A549 treated with dexamethasone at 1 μM for 4 hours (cell line): ENCODE data around the gene RUVBL2. TPM values are rescaled to one million over a fixed set of nuclear protein-coding genes. Genes with fewer than 3 reads are reported as not detected.

Experiments used
- total RNA-seq: library from RNA; stranded (reverse); fragments of 200-300 nt; extraction: Qiagen RNA extraction; gene quantifications from 5 replicates; pipeline ENCODE4 v1.2.3, GENCODE V29; 2022

Gene RUVBL2
- total RNA-seq = 224 to 281 TPM (median 256 TPM) in 5 replicates

DNA sequence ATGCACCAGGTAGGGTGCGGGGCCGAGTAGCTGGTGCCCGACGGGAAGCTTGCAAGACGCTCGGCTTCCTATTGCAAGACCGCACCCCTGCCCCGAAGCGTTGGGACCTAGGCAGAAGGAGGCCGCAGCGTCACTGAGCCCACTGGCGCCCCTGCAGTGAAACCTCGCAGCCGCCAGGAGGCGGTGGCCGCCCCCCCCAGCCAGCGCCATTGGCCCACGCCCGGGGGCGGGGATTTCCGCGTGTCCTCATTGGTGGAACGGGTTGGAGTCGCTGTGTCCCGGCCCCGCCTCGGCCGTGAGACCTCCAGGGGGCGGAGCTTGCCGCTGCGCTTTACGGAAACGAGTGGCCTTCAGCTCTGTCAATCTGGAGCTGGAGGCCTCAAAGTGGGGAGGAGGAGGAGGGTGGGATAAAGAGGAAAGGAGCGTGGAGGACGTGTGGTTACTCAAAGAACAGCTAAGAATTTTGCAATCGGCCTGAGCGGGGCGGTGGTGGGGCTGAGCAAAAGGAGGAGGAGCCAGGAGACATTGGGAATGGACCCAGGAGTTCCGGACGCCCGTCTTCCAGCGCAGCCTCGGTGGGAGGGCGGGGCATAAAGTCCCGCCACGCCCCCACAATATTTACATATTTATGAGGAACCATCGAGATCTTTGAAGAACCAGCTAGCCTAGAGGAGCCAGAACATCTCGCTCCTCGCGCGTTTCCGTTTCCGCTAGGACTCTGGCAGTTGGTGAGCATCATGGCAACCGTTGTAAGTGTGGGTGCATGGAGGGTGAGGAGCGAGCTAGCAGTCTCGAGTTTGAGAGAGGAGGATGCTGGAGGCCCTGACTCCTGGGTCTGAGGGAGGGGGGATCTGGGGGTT lies at the start of gene RUVBL2, which contains the start of gene GYS1:
Gene RUVBL2 (plus strand): TSS at position 713 of the 860 bp plus-strand sequence. CDS start 25 bp downstream, at position 738.
Gene GYS1 (minus strand): TSS at position 135 of the 860 bp plus-strand sequence. CDS start 197 bp downstream, outside the sequence.

DNA sequence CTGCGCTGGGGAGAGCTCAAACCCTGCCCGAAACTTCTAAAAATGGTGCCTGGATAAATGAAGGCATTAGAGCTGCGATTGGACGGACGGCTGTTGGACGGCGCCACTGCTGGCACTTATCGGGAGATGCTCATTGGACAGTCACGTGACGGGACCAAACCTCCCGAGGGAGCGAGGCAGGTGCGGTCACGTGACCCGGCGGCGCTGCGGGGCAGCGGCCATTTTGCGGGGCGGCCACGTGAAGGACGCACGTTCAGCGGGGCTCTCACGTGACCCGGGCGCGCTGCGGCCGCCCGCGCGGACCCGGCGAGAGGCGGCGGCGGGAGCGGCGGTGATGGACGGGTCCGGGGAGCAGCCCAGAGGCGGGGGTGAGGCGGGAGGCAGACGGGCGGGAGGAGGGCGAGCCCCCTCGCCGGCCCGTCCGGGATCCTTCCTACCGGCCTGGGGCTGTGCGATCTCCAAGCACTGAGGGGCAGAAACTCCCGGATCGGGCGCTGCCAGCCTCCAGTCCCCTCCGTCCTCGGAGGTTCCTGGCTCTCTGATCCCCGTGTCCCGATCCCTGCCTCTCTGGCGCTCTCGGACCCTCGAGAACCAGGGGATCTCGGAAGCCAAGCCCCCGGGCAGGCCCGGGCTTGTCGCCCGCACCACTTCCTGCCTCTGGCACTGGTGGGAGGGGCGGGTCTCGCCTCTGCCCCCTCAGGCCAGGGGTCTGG lies 38.9 kb upstream of the RUVBL2 start, which contains the start of gene BAX:
Gene BAX (plus strand): TSS at position 281 of the 713 bp plus-strand sequence. CDS start 54 bp downstream, at position 335.

DNA sequence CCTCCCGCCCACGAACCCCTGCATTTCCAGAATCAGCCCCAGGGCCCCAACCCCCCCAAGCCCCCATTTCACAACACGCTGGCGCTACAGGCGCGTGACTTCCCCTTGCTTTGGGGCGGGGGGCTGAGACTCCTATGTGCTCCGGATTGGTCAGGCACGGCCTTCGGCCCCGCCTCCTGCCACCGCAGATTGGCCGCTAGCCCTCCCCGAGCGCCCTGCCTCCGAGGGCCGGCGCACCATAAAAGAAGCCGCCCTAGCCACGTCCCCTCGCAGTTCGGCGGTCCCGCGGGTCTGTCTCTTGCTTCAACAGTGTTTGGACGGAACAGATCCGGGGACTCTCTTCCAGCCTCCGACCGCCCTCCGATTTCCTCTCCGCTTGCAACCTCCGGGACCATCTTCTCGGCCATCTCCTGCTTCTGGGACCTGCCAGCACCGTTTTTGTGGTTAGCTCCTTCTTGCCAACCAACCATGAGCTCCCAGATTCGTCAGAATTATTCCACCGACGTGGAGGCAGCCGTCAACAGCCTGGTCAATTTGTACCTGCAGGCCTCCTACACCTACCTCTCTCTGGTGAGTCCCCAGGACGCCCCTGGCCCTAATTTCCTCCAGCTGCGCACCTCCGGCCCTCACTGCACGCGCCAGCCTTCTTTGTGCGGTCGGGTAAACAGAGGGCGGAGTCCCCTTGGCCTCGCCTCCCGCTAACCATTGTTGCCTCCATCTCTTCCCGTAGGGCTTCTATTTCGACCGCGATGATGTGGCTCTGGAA lies 28.5 kb upstream of the RUVBL2 start, which contains the start of gene FTL:
Gene FTL (plus strand): TSS at position 270 of the 766 bp plus-strand sequence. CDS start 199 bp downstream, at position 469.

DNA sequence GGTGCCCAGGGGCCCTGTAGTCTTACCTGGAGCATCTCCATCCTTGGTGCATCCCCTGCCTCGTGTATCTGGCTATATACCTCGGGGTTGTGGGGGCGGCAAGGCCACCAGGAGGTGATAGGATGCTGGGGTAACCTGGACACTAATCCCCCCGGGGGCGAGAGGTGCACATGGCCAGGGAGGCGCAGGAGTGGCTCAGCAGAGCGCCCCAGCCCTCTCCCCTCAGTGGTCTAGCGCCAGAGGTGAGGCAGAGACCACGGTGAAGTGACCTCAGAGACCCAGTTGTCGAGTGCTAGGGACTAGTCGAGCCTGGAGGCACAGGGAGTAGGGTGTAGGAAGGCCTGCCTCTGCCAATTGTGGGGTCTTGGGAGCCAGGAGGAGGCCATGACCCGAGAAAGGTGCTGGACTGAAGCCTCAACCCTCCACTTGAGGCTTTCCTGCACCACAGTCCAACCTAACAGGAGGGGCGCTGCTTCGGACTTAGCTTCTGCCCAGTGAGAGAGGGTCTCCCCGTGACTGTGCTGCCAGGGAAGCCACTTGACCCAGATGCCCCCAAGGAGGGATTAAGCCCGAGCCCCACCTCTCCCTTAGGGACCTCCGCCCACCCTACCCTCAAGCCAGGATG lies 23.5 kb downstream of the RUVBL2 start, which contains the start of gene LHB:
Gene LHB (minus strand): TSS at position 51 of the 625 bp plus-strand sequence. CDS start 10 bp downstream, at position 41.

DNA sequence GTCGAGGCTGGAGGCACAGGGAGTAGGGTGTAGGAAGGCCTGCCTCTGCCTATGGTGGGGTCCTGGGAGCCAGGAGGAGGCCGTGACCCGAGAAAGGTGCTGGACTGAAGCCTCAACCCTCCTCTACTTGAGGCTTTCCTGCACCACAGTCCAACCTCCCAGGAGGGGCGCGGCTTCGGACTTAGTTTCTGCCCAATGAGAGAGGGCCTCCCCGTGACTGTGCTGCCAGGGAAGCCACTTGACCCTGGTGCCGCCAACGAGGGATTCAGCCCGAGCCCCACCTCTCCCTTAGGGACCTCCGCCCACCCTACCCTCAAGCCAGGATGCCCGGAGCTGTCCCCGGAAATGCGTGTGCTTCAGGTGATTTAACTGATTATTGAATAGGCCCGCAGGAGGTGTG lies 30.5 kb downstream of the RUVBL2 start, which contains the start of gene CGB3:
Gene CGB3 (minus strand): TSS at position 101 of the 400 bp plus-strand sequence. CDS start 362 bp downstream, outside the sequence.

DNA sequence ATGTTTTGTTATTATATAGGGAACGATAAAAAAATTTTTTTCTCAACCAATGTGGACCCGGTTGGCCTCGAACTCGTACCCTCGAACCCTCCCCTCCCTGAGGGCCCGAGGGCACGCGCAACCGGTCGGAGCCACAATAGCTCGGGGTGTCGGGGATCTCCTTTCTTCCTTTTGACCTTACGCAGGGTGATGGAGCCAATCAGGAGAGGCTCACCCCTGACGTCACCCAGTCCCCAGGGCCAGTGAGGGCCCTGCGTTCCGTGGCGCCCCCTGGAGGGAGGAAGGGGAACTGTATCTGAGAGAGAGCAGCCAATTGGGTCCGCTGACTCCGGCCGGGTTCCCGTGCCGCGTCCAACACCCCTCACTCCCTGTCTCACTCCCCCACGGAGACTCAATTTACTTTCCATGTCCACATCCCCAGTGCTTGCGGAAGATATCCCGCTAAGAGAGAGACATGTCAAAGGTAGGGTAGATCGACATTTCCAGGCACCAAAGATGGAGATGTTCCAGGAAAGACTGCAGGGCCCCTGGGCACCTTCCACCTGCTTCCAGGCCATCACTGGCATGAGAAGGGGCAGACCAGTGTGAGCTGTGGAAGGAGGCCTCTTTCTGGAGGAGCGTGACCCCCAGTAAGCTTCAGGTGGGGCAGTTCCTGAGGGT lies 38.1 kb downstream of the RUVBL2 start, which contains the start of gene CGB2:
Gene CGB2 (plus strand): TSS at position 249 of the 660 bp plus-strand sequence. CDS start 206 bp downstream, at position 455.

DNA sequence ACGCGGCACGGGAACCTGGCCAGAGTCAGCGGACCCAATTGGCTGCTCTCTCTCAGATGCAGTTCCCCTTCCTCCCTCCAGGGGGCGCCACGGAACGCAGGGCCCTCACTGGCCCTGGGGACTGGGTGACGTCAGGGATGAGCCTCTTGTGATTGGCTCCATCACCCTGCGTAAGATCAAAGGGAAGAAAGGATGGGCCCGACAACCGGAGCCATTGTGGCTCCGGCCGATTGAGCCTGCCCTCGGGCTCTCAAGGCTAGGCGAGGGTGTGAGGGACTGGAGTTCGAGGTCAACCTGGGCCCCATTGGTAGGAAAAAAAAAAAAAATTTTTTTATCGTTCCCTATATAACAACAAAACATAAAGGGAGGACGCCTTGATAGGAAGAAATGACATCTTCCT lies 43.1 kb downstream of the RUVBL2 start, which contains the start of gene CGB1:
Gene CGB1 (minus strand): TSS at position 81 of the 400 bp plus-strand sequence. CDS start 184 bp downstream, outside the sequence.

DNA sequence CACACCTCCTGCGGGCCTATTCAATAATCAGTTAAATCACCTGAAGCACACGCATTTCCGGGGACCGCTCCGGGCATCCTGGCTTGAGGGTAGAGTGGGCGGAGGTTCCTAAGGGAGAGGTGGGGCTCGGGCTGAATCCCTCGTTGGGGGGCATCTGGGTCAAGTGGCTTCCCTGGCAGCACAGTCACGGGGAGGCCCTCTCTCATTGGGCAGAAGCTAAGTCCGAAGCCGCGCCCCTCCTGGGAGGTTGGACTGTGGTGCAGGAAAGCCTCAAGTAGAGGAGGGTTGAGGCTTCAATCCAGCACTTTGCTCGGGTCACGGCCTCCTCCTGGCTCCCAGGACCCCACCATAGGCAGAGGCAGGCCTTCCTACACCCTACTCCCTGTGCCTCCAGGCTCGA lies 49.9 kb downstream of the RUVBL2 start, which contains the start of gene CGB5:
Gene CGB5 (plus strand): TSS at position 301 of the 400 bp plus-strand sequence. CDS start 362 bp downstream, outside the sequence.

DNA sequence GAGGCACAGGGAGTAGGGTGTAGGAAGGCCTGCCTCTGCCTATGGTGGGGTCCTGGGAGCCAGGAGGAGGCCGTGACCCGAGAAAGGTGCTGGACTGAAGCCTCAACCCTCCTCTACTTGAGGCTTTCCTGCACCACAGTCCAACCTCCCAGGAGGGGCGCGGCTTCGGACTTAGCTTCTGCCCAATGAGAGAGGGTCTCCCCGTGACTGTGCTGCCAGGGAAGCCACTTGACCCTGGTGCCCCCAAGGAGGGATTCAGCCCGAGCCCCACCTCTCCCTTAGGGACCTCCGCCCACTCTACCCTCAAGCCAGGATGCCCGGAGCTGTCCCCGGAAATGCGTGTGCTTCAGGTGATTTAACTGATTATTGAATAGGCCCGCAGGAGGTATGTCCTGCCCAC lies 55.3 kb downstream of the RUVBL2 start, which contains the start of gene CGB8:
Gene CGB8 (minus strand): TSS at position 101 of the 400 bp plus-strand sequence. CDS start 372 bp downstream, outside the sequence.

DNA sequence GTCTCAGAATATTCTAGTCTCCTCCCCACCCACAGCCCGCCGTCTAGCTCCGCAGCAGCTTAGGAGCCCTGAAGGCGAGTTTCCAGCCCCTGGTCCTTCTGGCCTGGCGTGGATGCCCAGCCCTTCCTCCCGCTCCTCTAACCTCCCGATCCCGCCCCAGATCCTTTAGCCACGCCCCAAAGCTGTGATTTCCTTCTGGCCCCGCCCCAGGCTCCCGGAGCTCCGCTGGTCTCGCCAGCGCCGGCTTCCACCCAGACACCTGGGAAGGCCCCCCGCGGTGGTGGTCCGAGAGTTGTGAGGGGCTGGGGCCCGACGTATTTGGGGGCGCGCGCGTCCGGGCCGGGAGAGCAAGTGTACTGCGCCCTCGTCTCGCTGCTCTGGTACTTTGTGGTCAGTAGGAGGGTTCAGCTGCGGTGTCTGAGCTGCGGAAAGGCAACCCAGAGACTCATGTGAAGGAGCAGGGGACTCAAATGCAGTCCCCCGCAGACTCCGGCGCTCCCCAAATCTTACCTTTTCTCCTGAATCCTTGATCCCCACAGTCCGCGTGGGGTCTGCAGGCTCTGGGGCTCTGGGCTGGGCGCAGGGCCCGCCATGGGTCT lies 64.0 kb downstream of the RUVBL2 start, which contains the start of gene CGB7:
Gene CGB7 (minus strand): TSS at position 114 of the 599 bp plus-strand sequence. CDS start 2,374 bp downstream, outside the sequence.

DNA sequence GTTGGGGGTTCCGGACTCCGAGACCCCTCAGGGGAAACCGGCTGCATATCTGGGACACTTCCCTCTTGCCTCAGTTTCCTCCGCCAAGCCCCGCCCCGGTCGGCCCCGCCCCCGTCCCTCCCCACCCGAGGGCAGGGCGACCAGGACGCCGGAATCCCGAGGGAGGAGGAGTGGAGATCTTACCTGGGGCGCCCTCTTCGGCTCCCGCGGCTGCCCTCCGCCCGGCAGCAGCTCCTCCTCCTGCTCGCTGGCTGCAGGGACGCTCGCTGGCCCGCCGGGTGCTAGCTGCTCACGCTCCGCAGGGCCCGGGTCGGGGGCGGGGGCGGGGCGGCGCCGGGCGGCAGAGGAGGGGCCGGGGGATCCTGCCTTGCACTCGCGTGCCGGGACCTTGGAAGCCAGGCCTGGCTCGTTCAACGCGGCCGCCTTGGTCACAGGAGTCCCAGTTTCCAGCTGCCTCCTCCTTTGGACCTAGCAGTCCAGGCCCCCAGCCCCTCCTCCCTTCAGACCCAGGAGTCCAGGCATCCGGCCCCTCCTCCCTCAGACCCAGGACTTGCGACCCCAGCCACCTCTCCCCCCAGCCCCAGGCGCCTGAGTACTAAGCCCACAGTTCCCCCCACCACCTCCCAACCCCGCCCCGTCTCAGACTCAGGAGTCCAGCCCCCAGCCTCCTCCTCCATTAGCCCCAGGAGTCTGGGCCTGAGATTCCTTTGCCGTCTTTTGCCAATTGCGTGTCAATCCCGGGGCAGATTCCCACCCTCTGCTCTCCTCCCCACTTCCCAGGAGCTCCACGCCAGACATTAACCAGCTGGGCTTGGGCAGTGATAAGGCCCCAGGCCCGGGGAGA lies 71.3 kb downstream of the RUVBL2 start, which contains the start of gene NTF4:
Gene NTF4 (minus strand): TSS at position 51 of the 844 bp plus-strand sequence. CDS start 2,821 bp downstream, outside the sequence.

Other genes with a start within 250 kb of the RUVBL2 start
- not detected in 5 replicates for gene IZUMO1, start 247.0 kb upstream of the RUVBL2 start, total RNA-seq
- 0.07 to 0.11 TPM (median 0.08 TPM) in 5 replicates for gene FUT1, start 241.2 kb upstream of the RUVBL2 start, total RNA-seq
- gene FGF21, start 238.4 kb upstream of the RUVBL2 start, total RNA-seq = not detected in 5 replicates
- gene BCAT2, start 182.9 kb upstream of the RUVBL2 start, total RNA-seq = 48.8 to 56.6 TPM (median 56.3 TPM) in 5 replicates
- 12.1 to 15.5 TPM (median 13.1 TPM) in 5 replicates for gene HSD17B14, start 157.4 kb upstream of the RUVBL2 start, total RNA-seq
- gene PLEKHA4, start 125.3 kb upstream of the RUVBL2 start, total RNA-seq = 1.3 to 1.5 TPM (median 1.4 TPM) in 5 replicates
- gene PPP1R15A, start 121.5 kb upstream of the RUVBL2 start, total RNA-seq = 76.6 to 102 TPM (median 92.1 TPM) in 5 replicates
- not detected in 5 replicates for gene TULP2, start 95.1 kb upstream of the RUVBL2 start, total RNA-seq
- 182 to 210 TPM (median 199 TPM) in 5 replicates for gene NUCB1, start 93.6 kb upstream of the RUVBL2 start, total RNA-seq
- gene DHDH, start 60.2 kb upstream of the RUVBL2 start, total RNA-seq = 0.62 to 1.5 TPM (median 1.2 TPM) in 5 replicates
- 254 to 381 TPM (median 326 TPM) in 5 replicates for gene BAX, start 39.0 kb upstream of the RUVBL2 start, total RNA-seq
- gene FTL, start 28.6 kb upstream of the RUVBL2 start, total RNA-seq = 16,748 to 23,741 TPM (median 18,953 TPM) in 5 replicates
- gene GYS1, start 578 bp upstream of the RUVBL2 start, total RNA-seq = 17.3 to 24.3 TPM (median 21.1 TPM) in 5 replicates
- gene LHB, start 23.2 kb downstream of the RUVBL2 start, total RNA-seq = 0.19 TPM in 1 of 5 replicates, not detected in the others
- gene CGB3, start 30.4 kb downstream of the RUVBL2 start, total RNA-seq = not detected in 5 replicates
- gene CGB2, start 38.0 kb downstream of the RUVBL2 start, total RNA-seq = 0.12 to 0.36 TPM (median 0.24 TPM) in 4 of 5 replicates, not detected in the other
- gene CGB1, start 43.0 kb downstream of the RUVBL2 start, total RNA-seq = 0.14 TPM in 1 of 5 replicates, not detected in the others
- 0.20 to 0.72 TPM (median 0.42 TPM) in 4 of 5 replicates, not detected in the other for gene CGB5, start 50.0 kb downstream of the RUVBL2 start, total RNA-seq
- 1.5 to 3.0 TPM (median 2.7 TPM) in 5 replicates for gene CGB8, start 55.2 kb downstream of the RUVBL2 start, total RNA-seq
- 0.23 to 0.86 TPM (median 0.45 TPM) in 5 replicates for gene CGB7, start 63.9 kb downstream of the RUVBL2 start, total RNA-seq
- 0.24 to 0.75 TPM (median 0.67 TPM) in 5 replicates for gene NTF4, start 70.9 kb downstream of the RUVBL2 start, total RNA-seq
- gene KCNA7, start 78.8 kb downstream of the RUVBL2 start, total RNA-seq = not detected in 5 replicates
- 256 to 381 TPM (median 350 TPM) in 5 replicates for gene SNRNP70, start 91.6 kb downstream of the RUVBL2 start, total RNA-seq
- gene LIN7B, start 120.5 kb downstream of the RUVBL2 start, total RNA-seq = 3.6 to 9.0 TPM (median 6.9 TPM) in 5 replicates
- gene C19orf73, start 125.3 kb downstream of the RUVBL2 start, total RNA-seq = 0.82 to 1.9 TPM (median 1.3 TPM) in 5 replicates
- gene PPFIA3, start 125.7 kb downstream of the RUVBL2 start, total RNA-seq = 4.2 to 6.2 TPM (median 5.9 TPM) in 5 replicates
- not detected in 5 replicates for gene HRC, start 161.5 kb downstream of the RUVBL2 start, total RNA-seq
- gene TRPM4, start 163.9 kb downstream of the RUVBL2 start, total RNA-seq = 6.5 to 11.6 TPM (median 8.7 TPM) in 5 replicates